Loucy (cell line): Measurements from ENCODE around the gene FASLG.

ENCODE experiments used
- H2AFZ ChIP-seq: fragments of 200-600 bp; sonication (generic); 2 replicates; pipeline ENCODE4 v1.6.0; 2016; ENCODE audit warnings: antibody characterized with exemption, mild to moderate bottlenecking, low read length, moderate library complexity
- H3F3A ChIP-seq: fragments of 200-600 bp; 2 replicates; pipeline ENCODE4 v1.6.0; 2016; ENCODE audit warnings: antibody characterized with exemption, low read depth, mild to moderate bottlenecking
- H3K27me3 ChIP-seq: fragments of 200-600 bp; sonication (generic); 2 replicates; pipeline ENCODE4 v1.6.1; 2014; ENCODE audit warnings: low read length, mild to moderate bottlenecking; ENCODE audit not compliant: insufficient read depth, poor library complexity, severe bottlenecking
- H3K36me3 ChIP-seq: fragments of 200-600 bp; sonication (generic); 2 replicates; pipeline ENCODE4 v1.6.1; 2016; ENCODE audit warnings: low read length; ENCODE audit not compliant: insufficient read depth
- H3K4me1 ChIP-seq: fragments of 200-600 bp; sonication (generic); 2 replicates; pipeline ENCODE4 v1.5.1; 2014; ENCODE audit warnings: low read length, mild to moderate bottlenecking; ENCODE audit not compliant: insufficient read depth, poor library complexity, severe bottlenecking
- H3K4me2 ChIP-seq: fragments of 200-600 bp; sonication (generic); 2 replicates; pipeline ENCODE4 v1.6.0; 2014; ENCODE audit warnings: antibody characterized with exemption, low read length, low read depth, mild to moderate bottlenecking; ENCODE audit not compliant: poor library complexity, severe bottlenecking
- H3K4me3 ChIP-seq: fragments of 200-600 bp; sonication (generic); 2 replicates; pipeline ENCODE4 v1.5.1; 2014; ENCODE audit warnings: low read length, mild to moderate bottlenecking, mixed read lengths; ENCODE audit not compliant: poor library complexity, severe bottlenecking
- H3K79me2 ChIP-seq: fragments of 200-600 bp; sonication (generic); 2 replicates; pipeline ENCODE4 v1.6.1; 2014; ENCODE audit warnings: low read length; ENCODE audit not compliant: insufficient read depth
- H3K9ac ChIP-seq: fragments of 200-600 bp; sonication (generic); 2 replicates; pipeline ENCODE4 v1.6.0; 2014; ENCODE audit warnings: mild to moderate bottlenecking, low read depth, low read length, moderate library complexity; ENCODE audit not compliant: poor library complexity, severe bottlenecking
- H3K9me2 ChIP-seq: fragments of 200-600 bp; sonication (generic); replicated peaks from 2 replicates; pipeline ENCODE4 v1.6.1; 2016; ENCODE audit warnings: low read depth, low read length, mixed read lengths
- H3K9me3 ChIP-seq: fragments of 200-600 bp; sonication (generic); 2 replicates; pipeline ENCODE4 v1.6.1; 2014; ENCODE audit warnings: mild to moderate bottlenecking, antibody characterized with exemption, low read length, low read depth; ENCODE audit not compliant: insufficient read depth
- H4K20me1 ChIP-seq: fragments of 200-600 bp; sonication (generic); 2 replicates; pipeline ENCODE4 v1.6.0; 2014; ENCODE audit warnings: antibody characterized with exemption, low read length, mild to moderate bottlenecking; ENCODE audit not compliant: insufficient read depth, poor library complexity, severe bottlenecking
- CTCF ChIP-seq: fragments of 200-600 bp; sonication (generic); conservative IDR thresholded peaks from 2 replicates; pipeline ENCODE4 v1.5.1; 2014; ENCODE audit warnings: mild to moderate bottlenecking, antibody characterized with exemption, low read length
- EZH2phosphoT487 ChIP-seq: fragments of 200-600 bp; IDR thresholded peaks from 2 replicates; pipeline ENCODE4 v1.6.1; 2018; ENCODE audit warnings: antibody characterized with exemption, mild to moderate bottlenecking, moderate library complexity, borderline replicate concordance

Gene FASLG

GRCh38 chr1:172622541-172622940 is 36.4 kb upstream of the FASLG start:
- Histone ChIP-seq H3K9me3 (peaks cover 18% of the 10 kb centered on the region; the same call in 1 of the 2 replicates), H3K36me3 (no peaks in the 10 kb centered on the region), H3K9ac (no peak overlapping the region), H3K9me2 (no peaks in the 10 kb centered on the region), H3K79me2 (no peaks in the 10 kb centered on the region), H3F3A (no peaks in the 10 kb centered on the region), H3K4me1 (no peaks in the 10 kb centered on the region), H2AFZ (no peak overlapping the region), H3K4me2 (no peak overlapping the region), H3K4me3 (no peak overlapping the region), H3K27me3 (no peaks in the 10 kb centered on the region), H4K20me1 (no peaks in the 10 kb centered on the region)
- TF ChIP-seq CTCF (no peak), EZH2phosphoT487 (no peak)

- no peak overlapping the region for H3K9ac ChIP-seq
- no peak overlapping the region for H2AFZ ChIP-seq
- no peaks in the 10 kb centered on the region for H4K20me1 ChIP-seq
- TF ChIP-seq CTCF: no peak
- TF ChIP-seq EZH2phosphoT487: no peak
- no peaks in the 10 kb centered on the region for H3K79me2 ChIP-seq
- no peak overlapping the region for H3K4me3 ChIP-seq
- peaks cover 17% of the 10 kb centered on the region; the same call in 1 of the 2 replicates for H3K9me3 ChIP-seq
- H3K4me2 ChIP-seq: no peak overlapping the region
- H3K27me3 ChIP-seq: no peaks in the 10 kb centered on the region
- H3K36me3 ChIP-seq: no peaks in the 10 kb centered on the region
- no peaks in the 10 kb centered on the region for H3K4me1 ChIP-seq
- no peaks in the 10 kb centered on the region for H3F3A ChIP-seq
- H3K9me2 ChIP-seq: no peaks in the 10 kb centered on the region
These were observed 35.2 kb upstream of the FASLG start for GRCh38 chr1:172623748-172624147.

- Histone ChIP-seq H3K79me2 (no peaks in the 10 kb centered on the region), H3K4me2 (no peak overlapping the region), H3K4me1 (peaks cover 21% of the 10 kb centered on the region), H4K20me1 (no peaks in the 10 kb centered on the region), H3K4me3 (no peak overlapping the region), H2AFZ (no peak overlapping the region), H3F3A (no peaks in the 10 kb centered on the region), H3K27me3 (no peaks in the 10 kb centered on the region), H3K9me2 (no peaks in the 10 kb centered on the region), H3K36me3 (no peaks in the 10 kb centered on the region), H3K9me3 (no peaks in the 10 kb centered on the region), H3K9ac (no peak overlapping the region)
- no peak for TF ChIP-seq EZH2phosphoT487
- TF ChIP-seq CTCF: no peak
These were observed 32.1 kb upstream of the FASLG start for GRCh38 chr1:172626845-172627244.
